H9 (cell line): ENCODE results near the gene MGAT4B. TPM values are rescaled to one million over a fixed set of nuclear protein-coding genes. Genes with fewer than 3 reads are reported as not detected.
A peak's percentile ranks its signal among the peaks of the same experiment; 100 is the strongest.

ENCODE experiments used
- DNase-seq: peaks from one replicate; pipeline ENCODE4 v3.0.0-alpha.2; 2017
- H2AFZ ChIP-seq: one replicate; pipeline ENCODE4 v1.6.1; 2013; ENCODE audit warnings: mild to moderate bottlenecking, low read length, control low read depth, moderate library complexity
- H2AK5ac ChIP-seq: 2 replicates; pipeline ENCODE4 v1.6.1; 2013; ENCODE audit warnings: low read length, control low read depth, mixed read lengths; ENCODE audit not compliant: insufficient read length
- H2BK120ac ChIP-seq: one replicate; pipeline ENCODE4 v1.6.1; 2013; ENCODE audit warnings: low read depth, mild to moderate bottlenecking, low read length, control low read depth, inconsistent platforms; ENCODE audit not compliant: poor library complexity, severe bottlenecking
- H2BK12ac ChIP-seq: 2 replicates; pipeline ENCODE4 v1.6.1; 2013; ENCODE audit warnings: low read length, control low read depth, mixed read lengths, low read depth; ENCODE audit not compliant: insufficient read length
- H2BK15ac ChIP-seq: 2 replicates; pipeline ENCODE4 v1.6.1; 2013; ENCODE audit warnings: low read depth, low read length, control low read depth
- H2BK20ac ChIP-seq: one replicate; pipeline ENCODE4 v1.6.1; 2013; ENCODE audit warnings: low read depth, mild to moderate bottlenecking, low read length, control low read depth, inconsistent platforms; ENCODE audit not compliant: poor library complexity, severe bottlenecking
- H2BK5ac ChIP-seq: 2 replicates; pipeline ENCODE4 v1.6.1; 2013; ENCODE audit warnings: low read length, control low read depth, mixed read lengths; ENCODE audit not compliant: insufficient read length
- H3K14ac ChIP-seq: 2 replicates; pipeline ENCODE4 v1.6.1; 2013; ENCODE audit warnings: low read length, control low read depth; ENCODE audit not compliant: insufficient read depth
- H3K18ac ChIP-seq: 2 replicates; pipeline ENCODE4 v1.6.1; 2013; ENCODE audit warnings: low read depth, mild to moderate bottlenecking, mixed read lengths, low read length, control low read depth; ENCODE audit not compliant: insufficient read length
- H3K23ac ChIP-seq: 2 replicates; pipeline ENCODE4 v1.6.1; 2013; ENCODE audit warnings: low read length, control low read depth, mixed read lengths, low read depth; ENCODE audit not compliant: insufficient read length
- H3K23me2 ChIP-seq: 2 replicates; pipeline ENCODE4 v1.6.1; 2013; ENCODE audit warnings: low read depth, mild to moderate bottlenecking, mixed read lengths, low read length, control low read depth; ENCODE audit not compliant: insufficient read length, poor library complexity, severe bottlenecking
- H3K27ac ChIP-seq: 2 replicates; pipeline ENCODE4 v1.5.1; 2013; ENCODE audit warnings: low read length, control low read depth, mixed read lengths, low read depth; ENCODE audit not compliant: insufficient read length
- H3K27me3 ChIP-seq: 2 replicates; pipeline ENCODE4 v1.6.1; 2013; ENCODE audit warnings: low read length, control low read depth, inconsistent platforms; ENCODE audit not compliant: insufficient read depth
- H3K4ac ChIP-seq: 2 replicates; pipeline ENCODE4 v1.6.1; 2013; ENCODE audit warnings: low read depth, mild to moderate bottlenecking, control low read depth, inconsistent platforms, low read length, moderate library complexity
- H3K4me1 ChIP-seq: 2 replicates; pipeline ENCODE4 v1.6.1; 2013; ENCODE audit warnings: low read length, control low read depth, inconsistent platforms; ENCODE audit not compliant: insufficient read depth
- H3K4me2 ChIP-seq: 2 replicates; pipeline ENCODE4 v1.6.1; 2013; ENCODE audit warnings: low read length, control low read depth, mixed read lengths; ENCODE audit not compliant: insufficient read length, insufficient read depth
- H3K56ac ChIP-seq: 2 replicates; pipeline ENCODE4 v1.6.1; 2013; ENCODE audit warnings: low read depth, mild to moderate bottlenecking, mixed read lengths, low read length, control low read depth; ENCODE audit not compliant: insufficient read length
- H3K79me1 ChIP-seq: 2 replicates; pipeline ENCODE4 v1.6.1; 2013; ENCODE audit warnings: low read depth, mild to moderate bottlenecking, moderate library complexity, low read length, control low read depth, inconsistent platforms; ENCODE audit not compliant: insufficient read depth, poor library complexity, severe bottlenecking
- H3K79me2 ChIP-seq: 2 replicates; pipeline ENCODE4 v1.6.1; 2013; ENCODE audit warnings: low read length, control low read depth, inconsistent platforms; ENCODE audit not compliant: insufficient read depth
- H3K9ac ChIP-seq: 2 replicates; pipeline ENCODE4 v1.6.1; 2013; ENCODE audit warnings: low read length, control low read depth, mixed read lengths; ENCODE audit not compliant: insufficient read length; ENCODE audit errors: extremely low read depth
- H3K9me3 ChIP-seq: one replicate; pipeline ENCODE4 v1.6.1; 2013; ENCODE audit warnings: low read depth, low read length, inconsistent platforms; ENCODE audit not compliant: control insufficient read depth
- H3T11ph ChIP-seq: one replicate; pipeline ENCODE4 v1.6.1; 2013; ENCODE audit warnings: mild to moderate bottlenecking, low read length, control low read depth, inconsistent platforms
- H4K20me1 ChIP-seq: one replicate; pipeline ENCODE4 v1.6.1; 2013; ENCODE audit not compliant: control insufficient read depth, insufficient read length, insufficient read depth
- H4K5ac ChIP-seq: 2 replicates; pipeline ENCODE4 v1.6.1; 2013; ENCODE audit warnings: low read depth, mild to moderate bottlenecking, mixed read lengths, low read length, control low read depth; ENCODE audit not compliant: insufficient read length
- H4K8ac ChIP-seq: replicated peaks from 2 replicates; pipeline ENCODE4 v1.6.1; 2013; ENCODE audit warnings: low read length, control low read depth, mixed read lengths, low read depth; ENCODE audit not compliant: insufficient read length
- H4K91ac ChIP-seq: 2 replicates; pipeline ENCODE4 v1.6.1; 2013; ENCODE audit warnings: low read depth, mild to moderate bottlenecking, moderate library complexity, mixed read lengths, low read length, control low read depth; ENCODE audit not compliant: insufficient read length
- H3K27ac Mint-ChIP-seq, 3 experiments: 2 replicates in 2 of 3; 3 replicates in 1 of 3; pipeline ENCODE4 v1.8.0; 2020 to 2021; ENCODE audit warnings: mixed read lengths in 3 of 3, mild to moderate bottlenecking in 1 of 3, moderate library complexity in 1 of 3
- H3K27me3 Mint-ChIP-seq: 2 replicates; pipeline ENCODE4 v1.8.0; 2021; ENCODE audit warnings: low read depth, mild to moderate bottlenecking, moderate library complexity, mixed read lengths
- H3K36me3 Mint-ChIP-seq, 3 experiments: 2 replicates in 2 of 3; 3 replicates in 1 of 3; pipeline ENCODE4 v1.8.0; 2020 to 2021; ENCODE audit warnings: low read depth in 3 of 3, mixed read lengths in 3 of 3; ENCODE audit not compliant: insufficient read depth in 1 of 3
- H3K4me1 Mint-ChIP-seq, 2 experiments: 2 replicates each; pipeline ENCODE4 v1.8.0; 2020; ENCODE audit warnings: mixed read lengths in 2 of 2
- H3K4me3 Mint-ChIP-seq, 2 experiments: 2 replicates in 1 of 2; 3 replicates in 1 of 2; pipeline ENCODE4 v1.8.0; 2020 to 2021; ENCODE audit warnings: mild to moderate bottlenecking in 2 of 2, mixed read lengths in 2 of 2, moderate library complexity in 1 of 2
- H3K9me3 Mint-ChIP-seq, 2 experiments: 2 replicates in 1 of 2; 3 replicates in 1 of 2; pipeline ENCODE4 v1.8.0; 2020; ENCODE audit warnings: mild to moderate bottlenecking in 2 of 2, mixed read lengths in 2 of 2, moderate library complexity in 1 of 2
- WGBS: extraction: QIAGEN DNeasy Blood & Tissue Kit; methylation state at CpG from one replicate; pipeline ENCODE4 v1.1.7; 2013; ENCODE audit warnings: missing lambda C conversion rate, low lambda C conversion rate, mixed read lengths; ENCODE audit not compliant: insufficient read length; ENCODE audit errors: extremely low coverage; 5-methylcytosine and 5-hydroxymethylcytosine counted together
- total RNA-seq: library from RNA; stranded (reverse); gene quantifications from 2 replicates; pipeline ENCODE4 v1.2.1, GENCODE V29; 2021
- TF ChIP-seq, protein P1 (sequence below): fragments of 200-600 bp; sonication (generic); conservative IDR thresholded peaks from 3 replicates; pipeline ENCODE4 v1.8.0; 2021; ENCODE audit warnings: antibody characterized with exemption, mild to moderate bottlenecking

Gene MGAT4B
- total RNA-seq, 1 experiment from 2014 or later: 147 TPM

DNA sequence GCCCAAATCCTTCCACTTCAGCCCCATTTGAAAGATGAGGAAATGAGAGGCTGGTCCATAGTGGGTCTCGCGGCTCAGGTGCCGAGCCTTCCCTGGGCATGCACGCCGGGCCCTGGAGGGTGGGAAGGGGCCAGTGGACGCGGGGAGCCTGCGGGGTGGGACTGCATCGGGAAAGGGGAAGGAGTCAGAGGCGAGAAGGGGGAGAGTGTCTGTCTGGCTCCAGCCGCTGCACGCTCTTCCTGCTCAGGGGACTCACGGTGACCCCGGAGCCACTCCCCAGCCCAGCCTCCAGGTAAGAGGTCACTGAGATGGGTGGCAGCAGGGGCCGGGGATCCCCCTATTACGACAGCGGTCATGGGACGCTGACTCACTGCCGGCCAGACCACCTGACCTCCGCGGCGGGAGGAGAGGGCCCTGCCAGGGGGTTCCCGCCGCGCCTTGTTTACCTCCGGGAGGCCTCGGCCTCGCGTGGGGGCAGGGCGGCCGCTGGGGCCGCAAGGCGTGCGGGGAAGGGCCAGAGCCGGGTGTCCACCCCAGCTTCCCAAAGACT is 12.2 kb upstream of the MGAT4B start:
- peak overlapping the region; percentile 23 for H3K4me2 ChIP-seq
- H2BK5ac ChIP-seq: no peak overlapping the region
- H2BK12ac ChIP-seq: no peak overlapping the region
- H3K9me3 ChIP-seq: no peaks in the 10 kb centered on the region
- peak overlapping the region; percentile 53 for H3K18ac ChIP-seq
- H2BK15ac ChIP-seq: no peak overlapping the region
- H2AFZ ChIP-seq: no peak overlapping the region
- H3K23me2 ChIP-seq: peaks cover 16% of the 10 kb centered on the region
- H3K9ac ChIP-seq: no peak overlapping the region
- H3K4me3 Mint-ChIP-seq: peak overlapping the region; percentile 52 to 62
- peaks cover 9% of the 10 kb centered on the region; the same call in 1 of the 2 replicates for H3K79me2 ChIP-seq
- H3K27me3 ChIP-seq: no peaks in the 10 kb centered on the region
- TF ChIP-seq, protein P1, sequence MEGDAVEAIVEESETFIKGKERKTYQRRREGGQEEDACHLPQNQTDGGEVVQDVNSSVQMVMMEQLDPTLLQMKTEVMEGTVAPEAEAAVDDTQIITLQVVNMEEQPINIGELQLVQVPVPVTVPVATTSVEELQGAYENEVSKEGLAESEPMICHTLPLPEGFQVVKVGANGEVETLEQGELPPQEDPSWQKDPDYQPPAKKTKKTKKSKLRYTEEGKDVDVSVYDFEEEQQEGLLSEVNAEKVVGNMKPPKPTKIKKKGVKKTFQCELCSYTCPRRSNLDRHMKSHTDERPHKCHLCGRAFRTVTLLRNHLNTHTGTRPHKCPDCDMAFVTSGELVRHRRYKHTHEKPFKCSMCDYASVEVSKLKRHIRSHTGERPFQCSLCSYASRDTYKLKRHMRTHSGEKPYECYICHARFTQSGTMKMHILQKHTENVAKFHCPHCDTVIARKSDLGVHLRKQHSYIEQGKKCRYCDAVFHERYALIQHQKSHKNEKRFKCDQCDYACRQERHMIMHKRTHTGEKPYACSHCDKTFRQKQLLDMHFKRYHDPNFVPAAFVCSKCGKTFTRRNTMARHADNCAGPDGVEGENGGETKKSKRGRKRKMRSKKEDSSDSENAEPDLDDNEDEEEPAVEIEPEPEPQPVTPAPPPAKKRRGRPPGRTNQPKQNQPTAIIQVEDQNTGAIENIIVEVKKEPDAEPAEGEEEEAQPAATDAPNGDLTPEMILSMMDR: no peak
- peaks cover 13% of the 10 kb centered on the region for H3K27me3 Mint-ChIP-seq
- H3T11ph ChIP-seq: no peak overlapping the region
- no peak overlapping the region for H3K23ac ChIP-seq
- peaks cover 10% of the 10 kb centered on the region for H3K79me1 ChIP-seq
- no peak overlapping the region for H2BK20ac ChIP-seq
- no peak overlapping the region for H4K5ac ChIP-seq
- H3K27ac Mint-ChIP-seq: peak overlapping the region in 1 of 3 experiments; percentile 73; a peak in 2 of 7 replicates
- DNase-seq: peak; percentile 91
- no CpG with 5 or more reads among the region's 35 CpGs for whole genome bisulfite sequencing
- peaks cover 37 to 38% of the 10 kb centered on the region in 2 experiments for H3K4me1 Mint-ChIP-seq
- H3K27ac ChIP-seq: no peak overlapping the region
- H3K9me3 Mint-ChIP-seq: no peaks in the 10 kb centered on the region; a peak in 2 of 5 replicates
- H3K4ac ChIP-seq: no peak overlapping the region
- H2AK5ac ChIP-seq: no peak overlapping the region
- no peak overlapping the region for H4K91ac ChIP-seq
- no peak overlapping the region for H2BK120ac ChIP-seq
- no peak overlapping the region; the same call in 1 of the 2 replicates for H3K14ac ChIP-seq
- H3K36me3 Mint-ChIP-seq: peaks cover 6 to 23% (median 18%) of the 10 kb centered on the region in 3 experiments
- no peak overlapping the region for H4K8ac ChIP-seq
- H4K20me1 ChIP-seq: no peaks in the 10 kb centered on the region
- H3K56ac ChIP-seq: no peak overlapping the region
- H3K4me1 ChIP-seq: peaks cover 3% of the 10 kb centered on the region; the same call in 1 of the 2 replicates
